GM21526 (cell line): Measurements from ENCODE around the gene RPL34.

Experiments used
- ATAC-seq: cut with Tn5 transposase; IDR thresholded peaks from one replicate; pipeline ENCODE4 v1.9.1; 2021; ENCODE audit warnings: moderate library complexity; ENCODE audit not compliant: unreplicated experiment, low FRiP score

RPL34 gene

GRCh38 chr4:108622828-108623227, 2.5 kb downstream of the RPL34 start:
- no peak for ATAC-seq

GRCh38 chr4:108624263-108625056, 4.1 kb downstream of the RPL34 start:
- ATAC-seq = no peak

GRCh38 chr4:108626056-108626455, 5.7 kb downstream of the RPL34 start:
- ATAC-seq = no peak

GRCh38 chr4:108628411-108628810, 8.0 kb downstream of the RPL34 start:
- no peak for ATAC-seq

- no peak for ATAC-seq
Observed at GRCh38 chr4:108635070-108635655, 14.8 kb downstream of the RPL34 start.

GRCh38 chr4:108636246-108636645, 15.9 kb downstream of the RPL34 start:
- ATAC-seq = no peak

GRCh38 chr4:108637856-108638255, 17.5 kb downstream of the RPL34 start:
- no peak for ATAC-seq

- no peak for ATAC-seq
Observed at GRCh38 chr4:108644237-108644636, 23.9 kb downstream of the RPL34 start.

GRCh38 chr4:108646706-108647105, 26.3 kb downstream of the RPL34 start:
- no peak for ATAC-seq

GRCh38 chr4:108649863-108650211, 29.5 kb downstream of the RPL34 start:
- peak; percentile 4 for ATAC-seq

GRCh38 chr4:108650212-108651013, 30.0 kb downstream of the RPL34 start, which contains the start of gene OSTC:
Gene OSTC, plus strand, starts transcription at chr4:108650599. Its CDS starts 57 bp downstream, at chr4:108650656.
- peak; percentile 93 for ATAC-seq

GRCh38 chr4:108651014-108651791, 30.8 kb downstream of the RPL34 start:
- ATAC-seq = no peak

GRCh38 chr4:108662629-108663028, 42.3 kb downstream of the RPL34 start:
- ATAC-seq = no peak

- ATAC-seq = no peak
Observed at GRCh38 chr4:108674356-108674977, 54.1 kb downstream of the RPL34 start.
